Transverse colon (tissue), 4 donors: Measurements from ENCODE around the gene LRRC3.

ENCODE experiments used
- CTCF ChIP-seq, 5 experiments: fragments of 200-600 bp in 3 of 5; fragments of 450-650 bp in 2 of 5; sonication (generic) in 3 of 5; IDR thresholded peaks; 1 replicate in 2 of 5; 2 replicates in 3 of 5; pipeline ENCODE4 v1.5.1; 2016 to 2017; ENCODE audit warnings: antibody characterized with exemption in 5 of 5, inconsistent platforms in 3 of 5, mild to moderate bottlenecking in 2 of 5, moderate library complexity in 1 of 5
- EP300 ChIP-seq: sonication (generic); formaldehyde crosslinking; IDR thresholded peaks from one replicate; pipeline ENCODE4 v1.6.1; 2017; ENCODE audit warnings: antibody characterized with exemption, low read depth
- POLR2A ChIP-seq: fragments of 450-650 bp; IDR thresholded peaks from one replicate; pipeline ENCODE4 v1.6.1; 2016; ENCODE audit warnings: antibody characterized with exemption, mild to moderate bottlenecking, moderate library complexity
- POLR2AphosphoS5 ChIP-seq, 3 donors: sonication (generic); formaldehyde crosslinking; IDR thresholded peaks; one replicate each; pipeline ENCODE4 v1.6.1; 2016; ENCODE audit warnings: antibody characterized with exemption in 3 of 3

GRCh38 chr21:44503901-44504399 is 48.6 kb downstream of the LRRC3 start:
- TF ChIP-seq CTCF (IDR thresholded peaks at IDR 0.05) (no peak), POLR2A (no peak), EP300 (no peak), POLR2AphosphoS5 (IDR thresholded peaks at IDR 0.05) (no peak)
